Measurements from ENCODE around the gene PAX8. TPM values are rescaled to one million over a fixed set of nuclear protein-coding genes. Genes with fewer than 3 reads are reported as not detected.

Gene PAX8
- total and polyA plus RNA-seq, 12 donors, result 1.7 to 72.3 (median 11.6) TPM

DNA sequence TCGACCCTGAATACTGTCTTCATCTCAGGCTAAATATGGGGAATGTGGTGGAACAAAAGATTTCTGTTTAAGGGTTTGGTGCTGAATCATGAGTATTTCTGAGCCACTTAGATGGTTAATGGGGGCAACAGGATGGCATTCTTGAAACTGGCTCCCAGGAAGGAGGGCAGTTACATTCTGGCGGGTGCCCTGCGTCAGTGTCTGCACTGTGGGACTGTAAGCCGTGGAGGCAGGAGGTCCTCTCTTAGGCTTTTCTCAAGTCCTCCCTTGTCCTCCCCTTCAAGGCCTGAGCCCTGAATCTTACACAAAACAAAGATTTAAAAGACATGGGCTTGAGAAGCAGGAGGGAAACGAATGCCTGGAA lies 59.2 kb downstream of the PAX8 start:
- H3K36me3 ChIP-seq (replicated peaks in 1 of 2), result no peaks in the 10 kb centered on the region
- peak overlapping the region; percentile 59 to 93 (median 83) for H3K27ac ChIP-seq
- H3K4me3 ChIP-seq, result no peak overlapping the region
- intact Hi-C loops (cut with DNase I), result no loop called here
- WGBS, 4 donors, result 80 to 85% (median 84%) methylated on average over 5 of the region's 5 CpGs
- no peaks in the 10 kb centered on the region for H3K27me3 ChIP-seq
- DNase-seq, result no peak
- TF ChIP-seq POLR2A (IDR thresholded peaks at IDR 0.05), result no peak
- TF ChIP-seq, protein P1, sequence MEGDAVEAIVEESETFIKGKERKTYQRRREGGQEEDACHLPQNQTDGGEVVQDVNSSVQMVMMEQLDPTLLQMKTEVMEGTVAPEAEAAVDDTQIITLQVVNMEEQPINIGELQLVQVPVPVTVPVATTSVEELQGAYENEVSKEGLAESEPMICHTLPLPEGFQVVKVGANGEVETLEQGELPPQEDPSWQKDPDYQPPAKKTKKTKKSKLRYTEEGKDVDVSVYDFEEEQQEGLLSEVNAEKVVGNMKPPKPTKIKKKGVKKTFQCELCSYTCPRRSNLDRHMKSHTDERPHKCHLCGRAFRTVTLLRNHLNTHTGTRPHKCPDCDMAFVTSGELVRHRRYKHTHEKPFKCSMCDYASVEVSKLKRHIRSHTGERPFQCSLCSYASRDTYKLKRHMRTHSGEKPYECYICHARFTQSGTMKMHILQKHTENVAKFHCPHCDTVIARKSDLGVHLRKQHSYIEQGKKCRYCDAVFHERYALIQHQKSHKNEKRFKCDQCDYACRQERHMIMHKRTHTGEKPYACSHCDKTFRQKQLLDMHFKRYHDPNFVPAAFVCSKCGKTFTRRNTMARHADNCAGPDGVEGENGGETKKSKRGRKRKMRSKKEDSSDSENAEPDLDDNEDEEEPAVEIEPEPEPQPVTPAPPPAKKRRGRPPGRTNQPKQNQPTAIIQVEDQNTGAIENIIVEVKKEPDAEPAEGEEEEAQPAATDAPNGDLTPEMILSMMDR (IDR thresholded peaks at IDR 0.05), result no peak
- H3K4me1 ChIP-seq (replicated peaks in 1 of 2), result peaks cover 36 to 41% of the 10 kb centered on the region in 2 donors
- H3K9me3 ChIP-seq (replicated peaks in 1 of 3), result no peaks in the 10 kb centered on the region

DNA sequence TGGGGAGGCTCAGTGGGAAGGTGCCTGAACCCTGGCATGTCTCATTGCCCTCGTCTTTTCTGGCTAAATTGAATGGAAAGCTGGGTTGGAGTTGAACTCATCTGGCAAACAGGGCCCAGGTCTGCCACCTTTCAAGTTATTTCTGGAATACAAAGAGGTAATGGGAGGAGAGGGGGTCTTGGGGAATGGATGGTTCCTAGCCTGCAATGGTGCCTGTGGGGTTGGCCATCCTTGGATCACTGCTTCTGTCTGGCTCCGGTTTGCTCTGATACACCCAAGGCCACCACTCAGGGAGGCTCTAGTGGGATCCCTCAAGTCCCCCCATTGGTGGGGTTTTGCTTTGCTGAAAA lies 59.7 kb downstream of the PAX8 start:
- Histone ChIP-seq H3K27me3 (no peaks in the 10 kb centered on the region), H3K4me3 (no peak overlapping the region), H3K9me3 (replicated peaks in 1 of 3) (no peaks in the 10 kb centered on the region), H3K36me3 (replicated peaks in 1 of 2) (no peaks in the 10 kb centered on the region), H3K4me1 (replicated peaks in 1 of 2) (peaks cover 36 to 41% of the 10 kb centered on the region in 2 donors), H3K27ac (peak overlapping the region; percentile 59 to 93 (median 83))
- TF ChIP-seq, protein P1 (IDR thresholded peaks at IDR 0.05), result no peak
- no peak for TF ChIP-seq POLR2A (IDR thresholded peaks at IDR 0.05)
- 79 to 87% (median 81%) methylated on average over 2 of the region's 2 CpGs for WGBS, 4 donors
- no peak for DNase-seq
- intact Hi-C loops (cut with DNase I), result no loop called here

DNA sequence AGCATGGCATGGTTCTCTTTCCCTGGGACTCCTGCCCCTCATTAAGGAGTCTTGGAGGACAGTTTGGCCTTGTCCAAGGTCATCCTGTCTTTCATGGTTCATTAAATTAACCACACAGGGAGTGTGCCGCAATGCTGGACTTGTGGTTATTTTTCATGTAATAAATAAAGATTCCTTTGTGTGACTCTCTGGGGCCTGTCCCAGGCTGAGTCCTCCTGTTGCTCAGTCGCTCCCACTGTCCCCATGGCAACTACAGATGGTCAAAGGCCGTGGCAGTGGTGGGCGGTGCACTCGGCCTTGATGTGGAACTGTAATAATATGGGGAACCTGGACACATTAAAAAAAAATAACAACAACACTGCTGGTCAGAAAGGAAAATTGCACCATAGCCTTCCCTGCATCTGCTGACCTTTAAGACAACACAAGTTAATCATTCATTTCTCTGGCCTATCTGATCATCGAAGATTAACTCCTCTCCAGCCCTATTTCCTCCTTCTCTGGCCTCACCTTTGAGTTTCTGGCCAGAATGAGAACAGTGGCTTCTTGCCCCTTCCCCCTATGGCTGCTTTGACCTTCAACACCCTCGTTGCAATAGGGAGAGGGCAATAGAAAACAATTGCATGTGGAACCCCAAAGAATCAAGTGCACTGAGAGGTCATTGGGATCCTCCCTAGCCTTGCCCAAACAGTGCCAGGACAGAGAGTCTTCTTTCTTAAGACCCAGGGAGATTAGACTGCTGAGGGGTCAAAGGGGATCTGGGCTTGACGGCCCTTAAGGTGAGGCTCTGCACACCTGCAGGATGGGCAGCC lies 60.2 kb downstream of the PAX8 start:
- TF ChIP-seq, protein P1 (IDR thresholded peaks at IDR 0.05), result peak in 3 of 6 experiments; percentile 13 to 26 (median 17)
- no peak for TF ChIP-seq POLR2A (IDR thresholded peaks at IDR 0.05)
- Histone ChIP-seq H3K36me3 (replicated peaks in 1 of 2) (no peaks in the 10 kb centered on the region), H3K4me1 (replicated peaks in 1 of 2) (peaks cover 36 to 47% of the 10 kb centered on the region in 2 donors), H3K27me3 (no peaks in the 10 kb centered on the region), H3K27ac (peak overlapping the region; percentile 68 to 93 (median 83)), H3K9me3 (replicated peaks in 1 of 3) (no peaks in the 10 kb centered on the region), H3K4me3 (no peak overlapping the region)
- intact Hi-C loops (cut with DNase I), result no loop called here
- 34 to 54% (median 38%) methylated on average over 8 of the region's 8 CpGs for WGBS, 4 donors
- peak; percentile 64 to 96 (median 91) for DNase-seq

DNA sequence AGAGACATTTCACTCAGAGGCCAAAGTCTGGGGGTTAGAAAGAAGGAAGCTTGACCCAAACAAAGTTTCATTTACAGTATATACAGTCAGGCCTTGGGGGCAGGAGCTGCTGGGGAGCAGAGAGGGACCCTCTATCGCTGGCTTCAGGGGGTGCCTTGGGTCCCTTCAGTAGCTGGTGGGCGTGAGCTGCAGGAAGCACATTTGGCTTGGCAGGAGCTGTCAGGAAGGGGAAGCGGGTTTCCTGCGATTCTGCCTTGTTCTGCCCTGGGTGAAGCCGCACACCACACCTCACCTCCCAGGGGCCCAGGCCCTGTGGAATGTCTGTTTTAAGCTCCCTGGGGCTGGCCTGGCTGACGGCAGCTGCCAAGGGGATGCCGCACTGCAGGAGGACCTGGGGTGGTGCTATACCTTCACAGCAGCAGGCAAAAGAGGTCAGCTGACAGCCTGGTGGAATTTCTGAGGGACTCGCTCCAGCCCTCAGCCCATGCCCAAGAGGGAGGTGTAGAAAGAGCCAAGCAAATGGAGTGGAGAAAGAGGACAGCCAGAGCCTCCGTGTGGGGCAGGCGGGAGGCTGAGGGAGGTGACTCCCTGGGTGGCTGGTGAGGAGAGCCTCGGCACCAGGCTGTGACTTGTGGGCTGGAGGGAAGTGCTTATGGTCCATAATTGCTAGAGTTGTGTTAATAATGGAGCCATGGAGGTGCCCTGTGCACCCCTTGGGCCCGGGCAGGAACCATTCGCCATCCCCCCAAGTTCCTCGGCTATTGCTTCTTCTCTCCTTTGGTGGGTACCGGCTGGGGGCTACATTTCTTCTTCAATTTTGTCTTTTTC lies 61.1 kb downstream of the PAX8 start:
- TF ChIP-seq, protein P1 (IDR thresholded peaks at IDR 0.05), result no peak
- TF ChIP-seq POLR2A (IDR thresholded peaks at IDR 0.05), result no peak
- Histone ChIP-seq H3K9me3 (replicated peaks in 1 of 3) (no peaks in the 10 kb centered on the region), H3K27ac (peak overlapping the region; percentile 48 to 93 (median 83)), H3K4me3 (no peak overlapping the region), H3K4me1 (replicated peaks in 1 of 2) (peaks cover 36 to 50% of the 10 kb centered on the region in 2 donors), H3K36me3 (replicated peaks in 1 of 2) (no peaks in the 10 kb centered on the region), H3K27me3 (no peaks in the 10 kb centered on the region)
- intact Hi-C loops (cut with DNase I), result no loop called here
- WGBS, 4 donors, result 73 to 90% (median 76%) methylated on average over 11 to 15 of the region's 15 CpGs
- peak in 1 of 7 donors; percentile 42 for DNase-seq

All from adrenal gland (tissue), 12 donors.